HL-60 (cell line): ENCODE data around the gene CDC7.

ENCODE experiments used
- DNase-seq, 2 experiments: peaks; one replicate each; pipeline ENCODE4 v3.0.0-alpha.2; 2010 to 2020; ENCODE audit warnings: low read depth in 1 of 2, low spot score in 1 of 2
- H3K27ac ChIP-seq: fragments of 250-450 bp; sonication (Bioruptor Pico); replicated peaks from 2 replicates; pipeline ENCODE4 v1.5.1; 2020; ENCODE audit warnings: mild to moderate bottlenecking, moderate library complexity
- H3K27me3 ChIP-seq: fragments of 250-450 bp; sonication (Bioruptor Pico); 2 replicates; pipeline ENCODE4 v1.5.1; 2021; ENCODE audit warnings: mild to moderate bottlenecking, moderate library complexity; ENCODE audit not compliant: insufficient read depth, poor library complexity, severe bottlenecking
- H3K4me3 ChIP-seq: replicated peaks from 2 replicates; pipeline ENCODE4 v1.5.1; 2011; ENCODE audit warnings: mild to moderate bottlenecking, control low read depth, low read length; ENCODE audit not compliant: insufficient read depth
- GABPA ChIP-seq: IDR thresholded peaks from 2 replicates; pipeline ENCODE4 v1.6.1; 2012; ENCODE audit warnings: low read depth
- POLR2AphosphoS5 ChIP-seq: IDR thresholded peaks from 2 replicates; pipeline ENCODE4 v1.6.1; 2012; ENCODE audit warnings: low read depth
- SPI1 ChIP-seq: IDR thresholded peaks from 2 replicates; pipeline ENCODE4 v1.6.1; 2012; ENCODE audit warnings: low read depth, mild to moderate bottlenecking, borderline replicate concordance
- TF ChIP-seq, protein P1 (sequence below): IDR thresholded peaks from one replicate; pipeline ENCODE4 v1.5.1; 2011; ENCODE audit warnings: low read length, control low read depth, inconsistent platforms; ENCODE audit not compliant: insufficient read depth
- TF ChIP-seq, protein P2 (sequence below): IDR thresholded peaks from 2 replicates; pipeline ENCODE4 v1.6.1; 2012; ENCODE audit warnings: low read depth; ENCODE audit not compliant: insufficient replicate concordance

CDC7 gene

DNA sequence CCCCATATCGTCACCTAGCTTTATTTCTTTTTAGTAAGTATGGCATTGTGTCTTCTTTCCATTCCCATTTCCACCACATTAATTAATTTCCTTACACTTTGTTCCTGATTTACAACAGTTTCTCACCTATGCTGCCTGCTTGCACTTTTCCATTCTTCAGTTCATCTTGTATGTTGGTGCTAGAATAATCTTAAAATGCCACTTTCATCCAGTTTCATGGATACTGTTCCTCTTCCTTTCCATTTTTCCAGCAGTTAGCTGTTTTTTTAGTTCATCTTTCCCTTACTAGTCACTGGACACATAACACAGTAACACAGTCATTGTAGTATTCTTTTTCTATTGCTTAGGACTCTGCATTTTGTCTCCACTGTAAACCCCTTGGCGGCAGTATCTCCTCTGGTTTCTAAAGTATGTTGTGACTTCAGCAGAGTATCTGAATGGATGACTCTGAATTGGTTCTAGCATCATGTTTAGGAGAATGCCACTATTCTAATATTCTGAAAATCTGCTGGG, 2.1 kb downstream of the CDC7 start:
- H3K4me3 ChIP-seq, result peak overlapping the region; percentile 71; the same call in 1 of the 2 replicates
- H3K27ac ChIP-seq, result no peak overlapping the region
- TF ChIP-seq SPI1 (no peak), POLR2AphosphoS5 (no peak), GABPA (no peak)
- TF ChIP-seq, protein P1, sequence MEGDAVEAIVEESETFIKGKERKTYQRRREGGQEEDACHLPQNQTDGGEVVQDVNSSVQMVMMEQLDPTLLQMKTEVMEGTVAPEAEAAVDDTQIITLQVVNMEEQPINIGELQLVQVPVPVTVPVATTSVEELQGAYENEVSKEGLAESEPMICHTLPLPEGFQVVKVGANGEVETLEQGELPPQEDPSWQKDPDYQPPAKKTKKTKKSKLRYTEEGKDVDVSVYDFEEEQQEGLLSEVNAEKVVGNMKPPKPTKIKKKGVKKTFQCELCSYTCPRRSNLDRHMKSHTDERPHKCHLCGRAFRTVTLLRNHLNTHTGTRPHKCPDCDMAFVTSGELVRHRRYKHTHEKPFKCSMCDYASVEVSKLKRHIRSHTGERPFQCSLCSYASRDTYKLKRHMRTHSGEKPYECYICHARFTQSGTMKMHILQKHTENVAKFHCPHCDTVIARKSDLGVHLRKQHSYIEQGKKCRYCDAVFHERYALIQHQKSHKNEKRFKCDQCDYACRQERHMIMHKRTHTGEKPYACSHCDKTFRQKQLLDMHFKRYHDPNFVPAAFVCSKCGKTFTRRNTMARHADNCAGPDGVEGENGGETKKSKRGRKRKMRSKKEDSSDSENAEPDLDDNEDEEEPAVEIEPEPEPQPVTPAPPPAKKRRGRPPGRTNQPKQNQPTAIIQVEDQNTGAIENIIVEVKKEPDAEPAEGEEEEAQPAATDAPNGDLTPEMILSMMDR, result no peak
- TF ChIP-seq, protein P2, sequence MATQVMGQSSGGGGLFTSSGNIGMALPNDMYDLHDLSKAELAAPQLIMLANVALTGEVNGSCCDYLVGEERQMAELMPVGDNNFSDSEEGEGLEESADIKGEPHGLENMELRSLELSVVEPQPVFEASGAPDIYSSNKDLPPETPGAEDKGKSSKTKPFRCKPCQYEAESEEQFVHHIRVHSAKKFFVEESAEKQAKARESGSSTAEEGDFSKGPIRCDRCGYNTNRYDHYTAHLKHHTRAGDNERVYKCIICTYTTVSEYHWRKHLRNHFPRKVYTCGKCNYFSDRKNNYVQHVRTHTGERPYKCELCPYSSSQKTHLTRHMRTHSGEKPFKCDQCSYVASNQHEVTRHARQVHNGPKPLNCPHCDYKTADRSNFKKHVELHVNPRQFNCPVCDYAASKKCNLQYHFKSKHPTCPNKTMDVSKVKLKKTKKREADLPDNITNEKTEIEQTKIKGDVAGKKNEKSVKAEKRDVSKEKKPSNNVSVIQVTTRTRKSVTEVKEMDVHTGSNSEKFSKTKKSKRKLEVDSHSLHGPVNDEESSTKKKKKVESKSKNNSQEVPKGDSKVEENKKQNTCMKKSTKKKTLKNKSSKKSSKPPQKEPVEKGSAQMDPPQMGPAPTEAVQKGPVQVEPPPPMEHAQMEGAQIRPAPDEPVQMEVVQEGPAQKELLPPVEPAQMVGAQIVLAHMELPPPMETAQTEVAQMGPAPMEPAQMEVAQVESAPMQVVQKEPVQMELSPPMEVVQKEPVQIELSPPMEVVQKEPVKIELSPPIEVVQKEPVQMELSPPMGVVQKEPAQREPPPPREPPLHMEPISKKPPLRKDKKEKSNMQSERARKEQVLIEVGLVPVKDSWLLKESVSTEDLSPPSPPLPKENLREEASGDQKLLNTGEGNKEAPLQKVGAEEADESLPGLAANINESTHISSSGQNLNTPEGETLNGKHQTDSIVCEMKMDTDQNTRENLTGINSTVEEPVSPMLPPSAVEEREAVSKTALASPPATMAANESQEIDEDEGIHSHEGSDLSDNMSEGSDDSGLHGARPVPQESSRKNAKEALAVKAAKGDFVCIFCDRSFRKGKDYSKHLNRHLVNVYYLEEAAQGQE, result no peak
- DNase-seq, result peak in 1 of 2 experiments; percentile 20
- H3K27me3 ChIP-seq, result no peaks in the 10 kb centered on the region

DNA sequence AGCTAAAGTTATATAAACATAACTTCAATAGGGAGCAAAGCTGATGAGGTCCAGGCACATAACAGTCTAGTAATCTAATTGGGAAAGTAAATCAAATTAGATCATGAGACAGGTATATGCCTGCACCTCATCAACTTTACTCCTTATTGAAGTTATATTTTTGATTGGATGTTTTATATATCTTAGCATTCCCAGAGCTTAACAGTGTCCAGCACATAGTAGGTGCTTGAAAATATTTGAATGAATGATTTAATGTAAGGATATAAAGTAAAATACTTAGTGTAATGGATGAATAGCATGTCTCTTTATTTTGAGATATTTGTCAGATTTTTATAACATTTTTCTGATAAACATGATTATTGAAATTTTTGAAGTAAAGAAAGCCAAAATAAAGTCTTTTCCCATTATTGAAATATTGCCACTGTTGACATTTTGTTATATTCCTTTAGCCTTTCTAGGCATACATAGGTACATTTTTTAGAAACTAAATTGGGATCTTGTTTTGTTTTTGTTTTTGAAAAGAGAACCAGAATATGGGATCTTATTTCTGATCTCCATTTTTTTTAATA, 2.8 kb downstream of the CDC7 start:
- TF ChIP-seq POLR2AphosphoS5, result no peak
- TF ChIP-seq SPI1, result no peak
- TF ChIP-seq GABPA, result no peak
- TF ChIP-seq, protein P1, result no peak
- TF ChIP-seq, protein P2, result no peak
- H3K27ac ChIP-seq, result no peak overlapping the region
- H3K4me3 ChIP-seq, result no peak overlapping the region
- no peak for DNase-seq
- H3K27me3 ChIP-seq, result no peaks in the 10 kb centered on the region

DNA sequence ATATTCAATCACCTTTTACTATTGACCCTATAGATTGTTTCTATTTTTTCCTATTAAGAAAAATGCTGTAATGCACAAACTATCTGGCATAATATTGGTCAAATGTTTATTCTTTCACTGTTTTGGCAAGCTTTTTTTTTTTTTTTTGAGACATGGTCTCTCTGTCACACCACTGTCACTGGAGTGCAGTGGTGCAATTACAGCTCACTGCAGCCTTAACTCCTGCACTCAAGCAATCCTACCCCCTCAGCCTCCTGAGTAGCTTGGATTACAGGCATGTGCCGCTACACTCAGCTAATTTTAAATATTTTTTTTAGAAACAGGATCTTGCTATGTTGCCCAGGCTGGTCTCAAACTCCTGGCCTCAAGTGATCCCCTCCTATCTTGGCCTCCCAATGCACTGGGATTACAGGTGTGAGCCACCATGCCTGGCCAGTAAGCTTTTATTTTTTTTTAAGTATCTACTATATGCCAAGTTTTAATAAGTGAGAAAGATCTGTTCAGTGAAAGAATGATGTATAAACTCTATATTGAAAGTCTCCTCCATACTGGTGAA, 3.4 kb downstream of the CDC7 start:
- no peak overlapping the region for H3K27ac ChIP-seq
- no peaks in the 10 kb centered on the region for H3K27me3 ChIP-seq
- DNase-seq, result no peak
- no peak overlapping the region for H3K4me3 ChIP-seq
- TF ChIP-seq GABPA (no peak), POLR2AphosphoS5 (no peak), SPI1 (no peak)
- TF ChIP-seq, protein P1, result no peak
- TF ChIP-seq, protein P2, result no peak
